NB4 (cell line): ENCODE results near the gene AGFG2.

Experiments
- CTCF ChIP-seq: IDR thresholded peaks from one replicate; pipeline ENCODE4 v1.5.1; 2012; ENCODE audit warnings: low read depth, low read length
- MAX ChIP-seq: IDR thresholded peaks from 2 replicates; pipeline ENCODE4 v1.6.1; 2011; ENCODE audit warnings: low read depth, low read length
- MYC ChIP-seq: IDR thresholded peaks from 2 replicates; pipeline ENCODE4 v1.6.1; 2011; ENCODE audit warnings: low read depth, low read length
- POLR2A ChIP-seq: IDR thresholded peaks from 2 replicates; pipeline ENCODE4 v1.6.1; 2011; ENCODE audit warnings: mild to moderate bottlenecking; ENCODE audit not compliant: insufficient read length; ENCODE audit errors: extremely low read depth

- TF ChIP-seq CTCF (no peak), POLR2A (peak; percentile 84), MAX (peak; percentile 22; the same call in 1 of the 2 replicates), MYC (peak; percentile 7)
Observed at GRCh38 chr7:100586266-100587025, 47.4 kb downstream of the AGFG2 start, which contains the start of gene FBXO24.
